ENCODE results near the gene MAD1L1.

Gene MAD1L1

DNA sequence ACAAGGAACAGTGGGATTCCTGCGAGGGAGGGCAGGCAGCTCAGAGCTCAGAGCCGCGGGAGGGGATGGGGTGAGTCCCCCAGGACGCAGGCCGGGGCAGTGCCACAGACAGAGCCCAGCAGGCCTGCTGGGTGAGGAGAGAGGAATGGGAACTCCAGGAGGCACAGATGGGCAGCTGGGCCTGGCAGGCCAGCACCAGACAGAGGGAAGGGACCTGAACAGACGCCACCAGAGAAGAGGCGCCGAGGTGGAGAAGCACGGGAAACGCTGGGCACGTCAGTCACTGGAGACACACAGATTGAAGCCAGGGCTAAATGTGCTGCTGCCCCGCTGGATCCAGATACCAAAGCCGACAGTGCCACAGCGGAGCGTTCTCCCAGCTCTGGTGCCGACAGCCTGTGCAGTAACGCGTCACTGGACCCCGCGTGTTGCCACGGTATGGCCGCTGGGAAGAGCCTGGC lies 225.8 kb downstream of the MAD1L1 start:
- TF ChIP-seq, protein P1, sequence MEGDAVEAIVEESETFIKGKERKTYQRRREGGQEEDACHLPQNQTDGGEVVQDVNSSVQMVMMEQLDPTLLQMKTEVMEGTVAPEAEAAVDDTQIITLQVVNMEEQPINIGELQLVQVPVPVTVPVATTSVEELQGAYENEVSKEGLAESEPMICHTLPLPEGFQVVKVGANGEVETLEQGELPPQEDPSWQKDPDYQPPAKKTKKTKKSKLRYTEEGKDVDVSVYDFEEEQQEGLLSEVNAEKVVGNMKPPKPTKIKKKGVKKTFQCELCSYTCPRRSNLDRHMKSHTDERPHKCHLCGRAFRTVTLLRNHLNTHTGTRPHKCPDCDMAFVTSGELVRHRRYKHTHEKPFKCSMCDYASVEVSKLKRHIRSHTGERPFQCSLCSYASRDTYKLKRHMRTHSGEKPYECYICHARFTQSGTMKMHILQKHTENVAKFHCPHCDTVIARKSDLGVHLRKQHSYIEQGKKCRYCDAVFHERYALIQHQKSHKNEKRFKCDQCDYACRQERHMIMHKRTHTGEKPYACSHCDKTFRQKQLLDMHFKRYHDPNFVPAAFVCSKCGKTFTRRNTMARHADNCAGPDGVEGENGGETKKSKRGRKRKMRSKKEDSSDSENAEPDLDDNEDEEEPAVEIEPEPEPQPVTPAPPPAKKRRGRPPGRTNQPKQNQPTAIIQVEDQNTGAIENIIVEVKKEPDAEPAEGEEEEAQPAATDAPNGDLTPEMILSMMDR (IDR thresholded peaks at IDR 0.05): no peak

DNA sequence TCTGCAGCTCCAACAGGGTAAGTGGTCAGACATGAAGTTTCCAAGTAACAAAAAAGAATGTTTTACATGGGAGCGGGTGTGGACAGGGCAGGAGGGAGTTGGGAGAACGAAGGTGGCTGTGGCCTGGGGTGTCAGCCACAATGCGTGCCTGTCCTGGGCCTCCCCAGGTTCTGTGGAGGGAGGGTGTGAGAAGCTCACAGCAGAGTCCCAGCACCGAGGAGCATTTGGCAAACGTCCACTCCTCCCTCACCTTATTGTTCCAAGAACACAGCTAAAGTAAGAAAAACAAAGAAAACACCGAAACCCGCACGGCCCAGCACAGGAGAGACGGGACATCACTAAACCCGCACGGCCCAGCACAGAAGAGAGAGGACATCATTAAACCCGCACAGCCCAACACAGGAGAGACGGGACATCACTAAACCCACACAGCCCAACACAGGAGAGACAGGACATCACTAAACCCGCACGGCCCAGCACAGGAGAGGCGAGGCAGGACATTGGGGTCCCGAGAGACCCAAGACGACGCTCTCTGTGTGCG lies 226.4 kb downstream of the MAD1L1 start:
- TF ChIP-seq, protein P1 (IDR thresholded peaks at IDR 0.05): no peak

DNA sequence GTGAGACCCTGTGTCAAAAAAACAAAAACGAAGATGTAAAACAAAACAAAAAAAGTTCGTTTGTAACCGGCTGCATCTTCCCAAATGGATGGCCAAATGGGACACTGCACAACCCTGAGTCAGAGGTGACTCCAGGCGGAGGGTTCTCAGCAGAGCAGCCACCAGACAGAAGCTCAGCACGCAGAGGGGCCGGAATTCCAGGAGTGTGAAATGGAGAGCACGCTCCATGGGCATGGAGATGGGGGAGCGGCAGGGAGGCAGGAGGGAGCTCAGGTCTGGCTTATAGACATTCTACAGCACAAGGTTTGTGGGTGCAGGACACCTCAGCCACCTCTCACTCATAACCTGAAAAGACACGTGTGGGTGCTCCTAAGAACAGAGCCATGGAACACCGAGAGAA lies 227.0 kb downstream of the MAD1L1 start:
- TF ChIP-seq, protein P1 (IDR thresholded peaks at IDR 0.05): no peak

GRCh38 chr7:2004841-2005725 lies 227.7 kb downstream of the MAD1L1 start:
- TF ChIP-seq, protein P1 (IDR thresholded peaks at IDR 0.05): no peak

DNA sequence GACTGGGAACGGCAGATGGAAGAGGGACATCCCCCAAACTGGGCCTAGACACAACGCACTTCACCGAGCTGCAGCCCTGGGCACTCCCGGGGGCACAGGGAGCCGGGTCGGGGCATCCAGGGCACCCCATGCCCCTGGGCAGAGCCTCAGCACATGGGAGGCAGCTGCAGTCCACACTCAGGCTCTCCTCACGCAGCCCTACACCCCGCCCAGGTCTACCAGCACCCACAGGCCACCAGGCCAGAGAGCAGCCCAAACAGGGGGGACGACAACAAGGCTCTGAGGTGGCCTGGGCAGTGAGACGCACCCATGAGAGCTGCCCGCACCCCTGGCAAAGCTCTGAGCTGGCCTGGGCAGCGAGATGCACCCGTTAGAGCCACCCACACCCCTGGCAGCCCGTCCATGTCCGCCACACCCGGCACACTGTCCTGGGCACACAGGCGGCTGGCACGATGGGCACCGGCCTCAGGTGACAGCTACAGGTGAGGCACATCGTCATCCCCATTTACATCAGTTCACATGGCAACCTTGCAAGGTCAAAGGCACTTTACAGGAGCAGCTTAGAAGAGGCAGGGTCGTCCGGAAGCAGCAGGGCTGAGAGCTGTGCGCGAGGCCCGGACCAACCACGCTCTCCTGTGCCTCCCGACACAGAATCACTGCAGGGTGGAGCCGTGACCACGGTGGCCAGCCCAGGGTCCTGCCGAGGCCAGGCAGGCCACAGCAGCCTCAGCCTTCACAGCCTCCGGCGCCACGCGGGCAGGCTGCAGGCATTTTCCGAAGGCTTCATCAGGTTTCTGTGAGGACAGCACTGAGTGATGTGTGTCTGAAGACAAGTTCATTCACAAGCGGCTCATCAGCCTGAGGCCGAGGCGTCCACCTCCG lies 228.6 kb downstream of the MAD1L1 start:
- TF ChIP-seq, protein P1 (IDR thresholded peaks at IDR 0.05): no peak

DNA sequence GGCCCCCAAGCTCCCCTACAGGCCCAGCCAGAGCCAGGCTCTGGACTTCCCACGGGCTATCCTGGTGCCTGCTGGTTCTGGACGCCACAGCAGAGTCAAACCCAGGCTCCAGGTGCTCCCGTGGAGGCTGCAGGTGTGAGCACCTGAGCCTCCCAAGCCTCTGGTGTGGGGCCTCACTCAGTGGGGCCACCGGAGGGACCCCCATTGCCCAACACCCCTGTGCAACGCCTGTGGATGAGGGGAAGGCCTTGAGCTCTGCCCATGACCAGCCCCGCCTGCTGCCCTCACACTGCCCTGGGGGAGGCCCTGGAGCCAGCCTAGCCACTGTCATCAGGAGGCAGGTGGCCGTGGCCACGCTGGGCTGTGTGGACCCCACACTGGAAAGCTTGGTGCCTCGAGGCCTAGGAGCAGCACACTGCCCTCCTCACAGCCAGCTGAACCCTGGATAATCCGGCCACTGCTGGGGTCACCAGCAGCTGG lies 229.3 kb downstream of the MAD1L1 start:
- TF ChIP-seq, protein P1 (IDR thresholded peaks at IDR 0.05): no peak

All from LNCAP (cell line).